ENCODE data around the gene PIK3C2G. TPM values are rescaled to one million over a fixed set of nuclear protein-coding genes. Genes with fewer than 3 reads are reported as not detected.

Gene PIK3C2G
- total and polyA plus RNA-seq, 2 of the 4 experiments (the other 2 are of a cell fraction), result not detected

DNA sequence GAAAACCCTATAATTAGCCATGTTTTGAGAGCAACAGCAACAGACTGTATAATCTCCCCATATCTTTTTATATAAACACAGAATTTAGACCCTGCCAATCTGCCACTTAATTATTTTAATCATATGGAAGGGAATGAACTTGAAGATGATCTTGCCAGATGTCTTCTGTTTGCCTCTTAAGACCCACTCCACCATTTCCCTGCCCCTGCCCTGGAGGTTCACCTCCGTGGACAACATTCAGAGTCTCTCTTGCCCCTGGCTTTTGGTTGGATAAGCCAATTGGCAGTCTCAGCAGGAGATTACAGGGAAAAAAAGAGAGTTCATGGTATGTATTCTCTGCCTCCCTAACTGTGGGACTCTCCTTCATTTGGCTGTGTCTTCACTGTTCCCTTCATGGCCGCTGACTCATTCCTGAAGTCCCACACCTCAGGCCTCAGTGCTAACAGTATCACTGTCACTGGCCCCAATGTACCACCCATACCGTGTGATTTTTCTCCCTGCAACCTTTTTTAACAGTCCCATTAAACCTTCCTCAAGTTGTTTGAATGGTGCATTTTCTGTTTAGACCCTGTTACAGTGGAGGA is 184.8 kb downstream of the PIK3C2G start:
- no peak overlapping the region for H2BK15ac ChIP-seq (ENCODE audit: low read depth, low read length)
- H3K9ac ChIP-seq (ENCODE audit: low read depth, low read length), result no peak overlapping the region
- no TSS peak for BruUV-seq (replicated peaks)
- no peak for TF ChIP-seq MAZ (IDR thresholded peaks at IDR 0.05; ENCODE audit: borderline replicate concordance, low read depth, low read length)
- TF ChIP-seq FOS (IDR thresholded peaks at IDR 0.05; ENCODE audit: low read depth, low read length), result no peak
- TF ChIP-seq NFE2L2 (IDR thresholded peaks at IDR 0.05; ENCODE audit: low read depth, low read length), result no peak
- no peak for TF ChIP-seq RFX5 (IDR thresholded peaks at IDR 0.05; ENCODE audit: low read depth, low read length)
- no peak overlapping the region for H2AK5ac ChIP-seq (ENCODE audit: low read depth, low read length)
- H3K4me3 ChIP-seq (ENCODE audit: insufficient read depth, low read depth, low read length), result no peak overlapping the region
- in situ Hi-C loops (cut with MboI; ENCODE audit: low sequenced_read_pairs), result loop anchor here (25.0 kb wide), 1 partner anchor 841 kb away; no protein-coding TSS in a partner anchor
- ChIA-PET POLR2A (ENCODE audit: unreplicated experiment) (no interaction called here), CTCF (no interaction called here)
- no peak overlapping the region for H2BK5ac ChIP-seq (ENCODE audit: low read depth, low read length, poor library complexity, severe bottlenecking)
- intact Hi-C loops (cut with micrococcal nuclease), result no loop called here
- no peak overlapping the region for H3K4me2 ChIP-seq (ENCODE audit: low read depth, low read length)
- no peaks in the 10 kb centered on the region for H3K79me1 ChIP-seq (ENCODE audit: low read depth in 1 of 2, low read length in 2 of 2)
- DNase-seq (no peak), ATAC-seq (ENCODE audit: low read depth) (no peak)
- no peak overlapping the region for H3K23ac ChIP-seq (ENCODE audit: low read depth, low read length)
- H3K36me3 ChIP-seq (ENCODE audit: control insufficient read depth, insufficient read depth, low read length), result no peaks in the 10 kb centered on the region
- H2AK9ac ChIP-seq (replicated peaks; ENCODE audit: low read depth, low read length, poor library complexity), result no peak overlapping the region
- H3K14ac ChIP-seq (replicated peaks; ENCODE audit: low read depth, low read length), result no peak overlapping the region
- dilution Hi-C loops (cut with HindIII; ENCODE audit: low sequenced_read_pairs, unreplicated experiment), result no loop called here
- H3K9me1 ChIP-seq (ENCODE audit: insufficient read depth, low read length), result no peaks in the 10 kb centered on the region
- no peaks in the 10 kb centered on the region for H4K20me1 ChIP-seq (ENCODE audit: insufficient read depth, low read length)
- no CpG with 5 or more reads among the region's 3 CpGs for WGBS, 2 experiments (ENCODE audit: extremely low coverage in 2 of 2, insufficient read length in 1 of 2)
- H3K4ac ChIP-seq (ENCODE audit: low read depth, low read length), result no peak overlapping the region
- no peaks in the 10 kb centered on the region for H3K9me3 ChIP-seq (ENCODE audit: control insufficient read depth, insufficient read depth, low read length)
- H3K27ac ChIP-seq (ENCODE audit: insufficient read depth, low read length), result no peak overlapping the region
- H2BK20ac ChIP-seq (ENCODE audit: low read depth, low read length), result no peak overlapping the region
- no peak overlapping the region for H4K91ac ChIP-seq (ENCODE audit: insufficient read depth, low read depth, low read length)
- no peaks in the 10 kb centered on the region for H3K4me1 ChIP-seq (ENCODE audit: control insufficient read depth, insufficient read depth, low read length)
- no peak overlapping the region for H4K8ac ChIP-seq (ENCODE audit: low read depth in 2 of 2, low read length in 2 of 2)
- no peaks in the 10 kb centered on the region for H3K27me3 ChIP-seq (ENCODE audit: control insufficient read depth, insufficient read depth, low read length)
- peak overlapping the region; percentile 3 for H2AFZ ChIP-seq (replicated peaks; ENCODE audit: low read length, poor library complexity)
- H2BK120ac ChIP-seq (ENCODE audit: low read depth, low read length), result no peak overlapping the region
- no peak overlapping the region for H3K56ac ChIP-seq (ENCODE audit: extremely low read depth, insufficient read depth, low read length)
- no peak overlapping the region for H4K5ac ChIP-seq (ENCODE audit: low read depth, low read length)
- H3K18ac ChIP-seq (ENCODE audit: low read depth, low read length), result no peak overlapping the region

Measured in IMR-90 (cell line).